ENCODE measurements around the gene CCDC18.

CCDC18 gene

DNA sequence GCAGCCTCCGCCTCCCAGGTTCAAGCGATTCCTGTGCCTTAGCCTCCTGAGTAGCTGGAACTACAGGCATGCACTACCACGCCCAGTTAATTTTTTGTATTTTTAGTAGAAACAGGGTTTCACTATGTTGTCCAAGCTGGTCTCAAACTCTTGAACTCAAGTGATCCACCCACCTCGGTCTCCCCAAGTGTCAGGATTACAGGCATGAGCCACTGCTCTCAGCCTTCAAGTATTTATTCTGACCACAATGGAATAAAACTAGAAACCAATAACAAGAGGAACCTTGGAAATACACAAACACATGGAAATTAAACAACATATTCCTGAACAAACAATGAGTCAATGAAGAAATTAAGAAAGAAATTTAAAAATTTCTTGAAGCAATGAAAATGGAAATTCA, 132.5 kb downstream of the CCDC18 start:
- no peak for DNase-seq

DNA sequence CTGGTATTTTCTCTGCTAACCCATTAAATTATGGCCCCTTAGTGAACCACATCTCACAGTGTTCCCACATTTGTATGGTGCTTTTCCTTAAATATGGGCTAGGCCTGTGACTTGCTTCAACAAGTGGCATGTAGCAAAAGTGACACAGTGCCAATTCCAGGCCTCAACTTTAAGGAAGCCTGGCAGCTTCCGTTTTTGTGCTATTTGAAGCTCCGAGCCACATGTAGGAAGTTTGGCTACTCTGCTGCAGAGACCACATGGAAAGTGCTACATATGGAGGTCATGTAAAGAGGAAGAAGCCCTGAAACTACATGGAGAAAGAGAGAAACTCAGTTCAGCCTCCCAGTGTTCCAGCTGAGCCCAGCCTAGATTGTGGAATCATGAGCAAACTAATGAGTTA, 136.7 kb downstream of the CCDC18 start:
- no peak for DNase-seq

DNA sequence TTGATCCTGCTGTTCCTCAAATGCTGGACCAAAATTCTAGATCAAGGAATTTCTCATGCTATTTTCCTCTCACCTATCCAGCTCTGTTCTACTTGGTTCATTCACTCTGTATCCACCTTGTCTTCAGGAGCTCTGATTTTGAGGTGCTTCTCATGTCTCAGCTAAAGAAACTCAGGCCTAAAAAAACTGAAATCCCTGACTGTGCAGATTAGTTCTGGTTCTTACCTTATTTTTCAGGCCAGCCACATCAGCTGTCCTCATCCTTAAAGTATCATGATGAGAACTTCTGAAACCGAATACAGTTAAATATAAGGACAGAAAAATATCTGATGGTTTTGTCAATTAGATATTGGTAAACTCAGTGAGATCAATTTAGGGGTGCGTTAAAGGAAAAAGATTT, 137.4 kb downstream of the CCDC18 start:
- no peak for DNase-seq

DNA sequence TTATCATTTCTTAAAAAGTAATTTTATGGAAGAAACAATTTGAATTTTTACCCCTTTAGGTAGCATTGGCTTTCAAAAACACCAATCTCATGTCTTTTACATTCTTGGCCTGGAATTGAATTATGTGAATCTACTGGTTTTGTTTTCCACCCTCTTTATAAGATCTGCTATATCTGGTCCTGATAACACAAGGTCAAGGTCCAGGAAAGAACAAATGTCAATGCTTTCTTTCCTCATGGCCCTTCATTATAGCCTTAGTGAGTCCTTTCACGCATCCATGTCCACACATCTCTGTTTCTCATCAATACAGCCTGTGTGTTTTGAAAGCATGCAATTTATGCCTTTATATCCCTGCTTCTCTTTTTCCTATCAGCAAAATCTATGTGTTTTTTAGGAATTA, 141.2 kb downstream of the CCDC18 start:
- no peak for DNase-seq

DNA sequence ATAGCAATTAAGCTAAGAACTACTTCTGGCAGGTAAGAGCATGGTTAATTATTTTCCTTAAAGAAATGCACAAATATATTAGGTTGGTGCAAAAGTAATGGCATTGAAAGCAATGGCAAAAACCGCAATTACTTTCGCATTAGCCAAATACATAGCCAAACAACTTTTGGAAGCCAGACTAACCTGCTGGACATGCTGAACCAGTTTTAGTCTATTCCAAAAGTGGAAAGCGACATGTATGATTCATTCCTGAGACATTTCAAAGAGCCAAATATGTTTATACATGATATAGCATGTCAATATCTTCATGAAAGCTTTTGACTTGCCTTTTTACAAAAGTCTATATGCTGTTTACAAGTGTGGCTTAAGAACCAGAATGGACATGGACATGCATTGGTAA, 141.8 kb downstream of the CCDC18 start:
- no peak for DNase-seq

DNA sequence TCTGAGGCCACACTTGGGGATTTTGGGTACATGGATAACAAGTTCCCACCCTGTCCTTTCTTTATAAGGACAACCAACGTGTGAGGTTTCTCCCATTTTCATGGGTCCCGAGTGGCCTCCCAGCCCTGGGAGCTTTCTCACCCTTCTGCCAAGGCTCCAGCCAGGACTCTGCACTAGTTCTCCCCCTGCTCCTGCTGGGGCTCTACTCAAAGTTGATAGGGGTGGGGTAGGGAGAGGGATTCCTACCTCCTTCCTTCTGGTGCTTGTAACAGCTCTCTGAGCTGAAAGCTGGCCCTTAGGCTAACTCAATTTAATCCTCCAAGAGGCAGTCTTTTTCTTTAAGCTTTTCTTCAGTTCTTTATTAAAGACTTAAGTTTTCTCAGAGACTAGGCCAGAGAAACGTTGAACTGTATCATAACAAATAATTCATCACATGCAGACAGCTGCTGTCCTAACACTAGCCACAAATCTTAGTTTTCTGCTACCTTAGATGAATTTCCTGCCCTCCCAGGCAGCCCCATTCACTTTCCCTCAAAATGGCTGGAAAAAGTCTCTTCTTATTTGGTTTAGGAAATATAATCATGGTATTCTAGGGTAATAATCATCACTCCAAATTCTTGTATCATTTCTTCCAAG, 142.8 kb downstream of the CCDC18 start:
- no peak for DNase-seq

DNA sequence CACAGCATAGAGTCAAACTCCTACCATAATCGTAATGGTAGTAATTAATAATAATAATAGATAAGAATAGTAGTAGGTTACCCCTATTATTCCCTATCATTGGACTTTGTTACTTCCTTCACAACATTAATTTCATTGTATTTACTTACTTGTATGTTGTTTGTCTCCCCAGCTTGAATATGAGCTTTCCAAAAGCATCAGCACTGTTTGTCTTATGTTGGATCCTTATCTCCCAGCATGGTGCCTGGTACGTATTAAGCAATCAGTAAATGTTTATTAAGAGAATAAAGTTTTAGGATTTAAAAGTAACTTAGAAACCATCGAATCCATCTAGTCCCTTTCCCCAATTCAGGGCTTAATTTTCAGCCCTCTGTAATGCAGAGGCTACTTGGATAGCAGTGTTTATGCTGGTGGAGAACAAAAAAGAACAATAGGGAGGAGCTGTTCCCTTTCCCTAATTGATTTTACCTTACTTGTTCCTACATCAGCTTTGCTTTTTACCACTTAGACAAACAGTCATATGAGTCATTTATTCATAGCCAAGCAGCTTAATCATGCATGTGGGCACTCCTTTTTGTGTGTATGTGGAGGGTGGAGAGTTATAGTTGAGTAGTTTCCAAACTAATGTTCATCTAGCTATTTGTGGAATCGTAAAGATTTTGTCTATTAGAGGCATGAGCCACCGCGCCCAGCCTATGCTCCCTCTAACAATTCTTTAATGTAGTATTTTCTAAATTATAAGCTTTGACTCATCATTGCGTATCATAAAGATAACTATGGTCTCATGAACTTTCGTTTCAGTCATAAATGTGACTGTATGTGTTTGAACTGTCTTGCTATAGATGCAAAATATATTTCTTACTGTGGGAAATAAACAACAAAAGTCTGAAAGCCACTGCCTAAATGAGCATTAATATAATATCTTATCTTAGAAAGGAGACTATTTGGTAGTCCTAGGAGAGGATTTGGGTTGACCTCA, 144.3 kb downstream of the CCDC18 start:
- no peak for DNase-seq

Data from T-helper 1 cell (primary cell).